ENCODE data around the gene AGBL4.

Gene AGBL4

GRCh38 chr1:48988633-48989197, 1035.0 kb downstream of the AGBL4 start:
- no peak overlapping the region for H3K27ac ChIP-seq (ENCODE audit: low read depth, low read length, poor library complexity, severe bottlenecking)
- TF ChIP-seq CTCF (IDR thresholded peaks at IDR 0.05; ENCODE audit: low read length) (no peak), EZH2 (IDR thresholded peaks at IDR 0.05; ENCODE audit: borderline replicate concordance, low read length) (no peak)
- H4K20me1 ChIP-seq (ENCODE audit: insufficient read depth, low read length) = no peaks in the 10 kb centered on the region
- no peaks in the 10 kb centered on the region for H3K79me2 ChIP-seq (ENCODE audit: insufficient read depth, low read length)
- H3K4me1 ChIP-seq (ENCODE audit: insufficient read depth, low read length, severe bottlenecking) = no peaks in the 10 kb centered on the region
- no peaks in the 10 kb centered on the region for H3K9me2 ChIP-seq (ENCODE audit: low read depth, low read length)
- H3K27me3 ChIP-seq (ENCODE audit: insufficient read depth, low read length) = no peaks in the 10 kb centered on the region
- H3K9me3 ChIP-seq (ENCODE audit: low read length) = no peaks in the 10 kb centered on the region
- H3K36me3 ChIP-seq (ENCODE audit: insufficient read depth, low read length) = no peaks in the 10 kb centered on the region
- H2AFZ ChIP-seq (ENCODE audit: low read length) = no peak overlapping the region
- no peak overlapping the region for H3K9ac ChIP-seq (ENCODE audit: low read length)
- no peak overlapping the region for H3K4me2 ChIP-seq (ENCODE audit: low read length)
- no peaks in the 10 kb centered on the region for H3F3A ChIP-seq (ENCODE audit: insufficient read depth, low read length)
- no peak overlapping the region for H3K4me3 ChIP-seq (ENCODE audit: low read depth, low read length, poor library complexity, severe bottlenecking)

GRCh38 chr1:48979940-48980339, 1043.8 kb downstream of the AGBL4 start:
- TF ChIP-seq CTCF (IDR thresholded peaks at IDR 0.05; ENCODE audit: low read length) (no peak), EZH2 (IDR thresholded peaks at IDR 0.05; ENCODE audit: borderline replicate concordance, low read length) (no peak)
- no peaks in the 10 kb centered on the region for H3K4me1 ChIP-seq (ENCODE audit: insufficient read depth, low read length, severe bottlenecking)

GRCh38 chr1:48978413-48978812, 1045.3 kb downstream of the AGBL4 start:
- H3K9ac ChIP-seq (ENCODE audit: low read length) = no peak overlapping the region
- H4K20me1 ChIP-seq (ENCODE audit: insufficient read depth, low read length) = no peaks in the 10 kb centered on the region
- H3K27me3 ChIP-seq (ENCODE audit: insufficient read depth, low read length) = no peaks in the 10 kb centered on the region
- TF ChIP-seq CTCF (IDR thresholded peaks at IDR 0.05; ENCODE audit: low read length) (no peak), EZH2 (IDR thresholded peaks at IDR 0.05; ENCODE audit: borderline replicate concordance, low read length) (no peak)
- no peaks in the 10 kb centered on the region for H3K79me2 ChIP-seq (ENCODE audit: insufficient read depth, low read length)
- H3K9me2 ChIP-seq (ENCODE audit: low read depth, low read length) = no peaks in the 10 kb centered on the region
- H3K36me3 ChIP-seq (ENCODE audit: insufficient read depth, low read length) = no peaks in the 10 kb centered on the region
- no peak overlapping the region for H3K27ac ChIP-seq (ENCODE audit: low read depth, low read length, poor library complexity, severe bottlenecking)
- H3K4me1 ChIP-seq (ENCODE audit: insufficient read depth, low read length, severe bottlenecking) = no peaks in the 10 kb centered on the region
- H3K4me3 ChIP-seq (ENCODE audit: low read depth, low read length, poor library complexity, severe bottlenecking) = no peak overlapping the region
- H3K4me2 ChIP-seq (ENCODE audit: low read length) = no peak overlapping the region
- no peaks in the 10 kb centered on the region for H3K9me3 ChIP-seq (ENCODE audit: low read length)
- H2AFZ ChIP-seq (ENCODE audit: low read length) = no peak overlapping the region
- no peaks in the 10 kb centered on the region for H3F3A ChIP-seq (ENCODE audit: insufficient read depth, low read length)

More at GRCh38 chr1:48979940-48980339, 1043.8 kb downstream of the AGBL4 start:
- Histone ChIP-seq H3K4me3 (ENCODE audit: low read depth, low read length, poor library complexity, severe bottlenecking) (no peak overlapping the region), H3K79me2 (ENCODE audit: insufficient read depth, low read length) (no peaks in the 10 kb centered on the region), H3K36me3 (ENCODE audit: insufficient read depth, low read length) (no peaks in the 10 kb centered on the region), H3K9me2 (ENCODE audit: low read depth, low read length) (no peaks in the 10 kb centered on the region), H3K27ac (ENCODE audit: low read depth, low read length, poor library complexity, severe bottlenecking) (no peak overlapping the region), H2AFZ (ENCODE audit: low read length) (no peak overlapping the region), H4K20me1 (ENCODE audit: insufficient read depth, low read length) (no peaks in the 10 kb centered on the region), H3K9me3 (ENCODE audit: low read length) (no peaks in the 10 kb centered on the region), H3F3A (ENCODE audit: insufficient read depth, low read length) (no peaks in the 10 kb centered on the region), H3K4me2 (ENCODE audit: low read length) (no peak overlapping the region), H3K27me3 (ENCODE audit: insufficient read depth, low read length) (no peaks in the 10 kb centered on the region), H3K9ac (ENCODE audit: low read length) (no peak overlapping the region)

Measured in OCI-LY1 (cell line).